ENCODE results near the gene OGDH.

OGDH gene

DNA sequence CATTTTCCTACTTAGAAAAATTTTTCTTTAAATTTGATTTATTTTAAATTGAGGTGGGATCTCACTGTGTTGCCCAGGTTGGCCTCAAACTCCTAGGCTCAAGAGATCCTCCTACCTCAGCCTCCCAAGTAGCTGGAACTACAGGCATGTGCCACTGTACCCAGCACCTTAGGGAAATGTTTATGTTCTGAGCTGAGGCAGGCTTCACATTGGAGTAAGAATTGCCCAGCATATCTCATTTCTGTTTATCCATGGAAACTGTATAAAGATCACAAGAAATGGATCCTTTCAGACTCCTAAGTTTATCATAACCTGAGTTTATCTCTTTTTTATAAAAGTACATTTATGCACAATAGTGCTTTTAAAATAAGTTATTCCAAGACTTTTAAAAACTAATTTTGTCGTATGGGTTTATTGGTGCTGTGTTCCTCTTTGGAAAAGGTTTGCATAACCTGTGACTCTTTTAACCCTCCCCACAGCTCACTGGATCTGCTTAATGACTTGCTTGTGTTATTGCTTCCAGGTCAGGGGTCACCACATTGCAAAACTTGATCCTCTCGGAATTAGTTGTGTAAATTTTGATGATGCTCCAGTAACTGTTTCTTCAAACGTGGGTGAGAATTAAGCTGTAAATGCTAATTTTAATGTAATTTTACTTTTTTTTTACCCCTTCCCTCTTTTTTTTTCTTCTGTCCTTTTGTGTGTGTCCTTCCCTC lies 40.7 kb downstream of the OGDH start:
- no peak overlapping the region for H3K9ac ChIP-seq (ENCODE audit: low read length)
- peaks cover 45% of the 10 kb centered on the region for H3K36me3 ChIP-seq (ENCODE audit: insufficient read depth, low read length)
- H3K9me3 ChIP-seq (ENCODE audit: low read length) = no peaks in the 10 kb centered on the region
- peaks cover 8% of the 10 kb centered on the region for H3K4me1 ChIP-seq (ENCODE audit: insufficient read depth, low read length)
- H3K27me3 ChIP-seq (ENCODE audit: control insufficient read depth in 1 of 2, insufficient read depth in 2 of 2, low read length in 2 of 2) = no peaks in the 10 kb centered on the region
- H3K4me3 ChIP-seq (ENCODE audit: low read depth in 1 of 2, low read length in 2 of 2) = no peak overlapping the region
- H3K27ac ChIP-seq (ENCODE audit: low read depth, low read length) = no peak overlapping the region

GRCh38 chr7:44647981-44648714 lies 41.7 kb downstream of the OGDH start:
- no peak overlapping the region for H3K4me3 ChIP-seq (ENCODE audit: low read depth in 1 of 2, low read length in 2 of 2)
- peaks cover 8% of the 10 kb centered on the region for H3K4me1 ChIP-seq (ENCODE audit: insufficient read depth, low read length)
- H3K27ac ChIP-seq (ENCODE audit: low read depth, low read length) = no peak overlapping the region
- no peaks in the 10 kb centered on the region for H3K27me3 ChIP-seq (ENCODE audit: control insufficient read depth in 1 of 2, insufficient read depth in 2 of 2, low read length in 2 of 2)
- H3K9ac ChIP-seq (ENCODE audit: low read length) = no peak overlapping the region
- H3K36me3 ChIP-seq (ENCODE audit: insufficient read depth, low read length) = peaks cover 45% of the 10 kb centered on the region
- no peaks in the 10 kb centered on the region for H3K9me3 ChIP-seq (ENCODE audit: low read length)

GRCh38 chr7:44650242-44650641 lies 43.8 kb downstream of the OGDH start:
- peaks cover 8% of the 10 kb centered on the region for H3K4me1 ChIP-seq (ENCODE audit: insufficient read depth, low read length)
- peaks cover 50% of the 10 kb centered on the region for H3K36me3 ChIP-seq (ENCODE audit: insufficient read depth, low read length)
- H3K9ac ChIP-seq (ENCODE audit: low read length) = no peak overlapping the region
- no peaks in the 10 kb centered on the region for H3K9me3 ChIP-seq (ENCODE audit: low read length)
- no peak overlapping the region for H3K4me3 ChIP-seq (ENCODE audit: low read depth in 1 of 2, low read length in 2 of 2)
- H3K27me3 ChIP-seq (ENCODE audit: control insufficient read depth in 1 of 2, insufficient read depth in 2 of 2, low read length in 2 of 2) = no peaks in the 10 kb centered on the region
- peak overlapping the region; percentile 38 for H3K27ac ChIP-seq (ENCODE audit: low read depth, low read length)

DNA sequence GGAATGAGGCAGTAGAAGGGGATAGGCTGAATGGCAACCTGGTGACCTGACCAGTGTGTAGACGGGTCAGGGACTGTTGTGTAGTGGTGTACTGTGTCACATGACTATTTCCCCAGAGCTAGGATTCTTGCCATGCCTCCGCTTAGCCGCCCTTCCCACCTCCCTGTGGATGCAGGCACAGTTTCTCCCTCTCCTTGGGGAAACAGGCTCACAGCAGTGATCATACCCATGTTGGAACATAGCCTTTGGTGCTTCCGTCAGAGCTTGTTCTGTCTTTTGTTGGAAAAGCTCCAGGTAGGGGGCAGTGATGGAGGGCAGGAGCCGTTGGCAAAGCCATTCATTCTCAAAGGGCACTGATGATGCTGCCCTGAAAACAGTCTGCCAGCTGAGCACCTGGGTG lies 44.3 kb downstream of the OGDH start:
- no peak overlapping the region for H3K9ac ChIP-seq (ENCODE audit: low read length)

GRCh38 chr7:44652535-44652934 lies 46.1 kb downstream of the OGDH start:
- Histone ChIP-seq H3K9me3 (ENCODE audit: low read length) (no peaks in the 10 kb centered on the region), H3K27me3 (ENCODE audit: control insufficient read depth in 1 of 2, insufficient read depth in 2 of 2, low read length in 2 of 2) (no peaks in the 10 kb centered on the region)

More for the DNA sequence above, 44.3 kb downstream of the OGDH start:
- Histone ChIP-seq H3K4me3 (ENCODE audit: low read depth in 1 of 2, low read length in 2 of 2) (no peak overlapping the region), H3K36me3 (ENCODE audit: insufficient read depth, low read length) (peaks cover 50% of the 10 kb centered on the region), H3K27ac (ENCODE audit: low read depth, low read length) (peak overlapping the region; percentile 38), H3K4me1 (ENCODE audit: insufficient read depth, low read length) (peaks cover 8% of the 10 kb centered on the region), H3K9me3 (ENCODE audit: low read length) (no peaks in the 10 kb centered on the region), H3K27me3 (ENCODE audit: control insufficient read depth in 1 of 2, insufficient read depth in 2 of 2, low read length in 2 of 2) (no peaks in the 10 kb centered on the region)

DNA sequence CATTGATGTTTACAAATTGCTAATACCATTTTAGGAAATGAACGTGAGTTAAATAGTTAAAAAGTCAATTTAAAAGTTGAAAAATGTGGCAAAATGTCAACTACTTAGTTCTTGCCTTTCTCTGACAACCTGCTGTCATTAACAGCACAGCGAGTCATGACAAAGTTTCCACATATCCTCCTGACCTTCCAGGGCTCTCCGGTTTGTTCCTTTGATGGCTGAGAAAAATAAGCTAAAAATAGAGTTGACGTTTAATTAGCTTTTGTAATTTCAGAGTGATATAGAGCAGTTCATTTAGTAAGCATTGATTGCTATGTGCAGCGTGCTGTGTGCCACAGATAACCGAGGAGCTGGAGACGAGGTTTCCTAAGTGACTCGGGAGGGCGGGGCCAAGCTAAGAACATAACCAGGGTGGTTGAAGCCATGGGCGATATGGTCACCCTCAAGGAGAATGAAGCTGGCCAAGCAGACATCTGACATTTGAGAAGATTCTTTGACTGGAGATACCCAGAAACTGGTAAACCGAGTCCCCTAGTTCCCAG lies 47.9 kb downstream of the OGDH start:
- no peak overlapping the region for H3K9ac ChIP-seq (ENCODE audit: low read length)
- peaks cover 42% of the 10 kb centered on the region for H3K36me3 ChIP-seq (ENCODE audit: insufficient read depth, low read length)
- H3K27me3 ChIP-seq (ENCODE audit: control insufficient read depth in 1 of 2, insufficient read depth in 2 of 2, low read length in 2 of 2) = no peaks in the 10 kb centered on the region
- no peaks in the 10 kb centered on the region for H3K9me3 ChIP-seq (ENCODE audit: low read length)
- no peak overlapping the region for H3K4me3 ChIP-seq (ENCODE audit: low read depth in 1 of 2, low read length in 2 of 2)
- peaks cover 8% of the 10 kb centered on the region for H3K4me1 ChIP-seq (ENCODE audit: insufficient read depth, low read length)
- no peak overlapping the region for H3K27ac ChIP-seq (ENCODE audit: low read depth, low read length)

More at GRCh38 chr7:44652535-44652934, 46.1 kb downstream of the OGDH start:
- Histone ChIP-seq H3K9ac (ENCODE audit: low read length) (no peak overlapping the region), H3K4me1 (ENCODE audit: insufficient read depth, low read length) (peaks cover 8% of the 10 kb centered on the region), H3K27ac (ENCODE audit: low read depth, low read length) (no peak overlapping the region), H3K36me3 (ENCODE audit: insufficient read depth, low read length) (peaks cover 58% of the 10 kb centered on the region), H3K4me3 (ENCODE audit: low read depth in 1 of 2, low read length in 2 of 2) (no peak overlapping the region)

GRCh38 chr7:44655341-44655740 lies 48.9 kb downstream of the OGDH start:
- Histone ChIP-seq H3K36me3 (ENCODE audit: insufficient read depth, low read length) (peaks cover 33% of the 10 kb centered on the region), H3K27me3 (ENCODE audit: control insufficient read depth in 1 of 2, insufficient read depth in 2 of 2, low read length in 2 of 2) (no peaks in the 10 kb centered on the region), H3K4me3 (ENCODE audit: low read depth in 1 of 2, low read length in 2 of 2) (no peak overlapping the region), H3K27ac (ENCODE audit: low read depth, low read length) (no peak overlapping the region), H3K4me1 (ENCODE audit: insufficient read depth, low read length) (peaks cover 8% of the 10 kb centered on the region), H3K9me3 (ENCODE audit: low read length) (no peaks in the 10 kb centered on the region), H3K9ac (ENCODE audit: low read length) (no peak overlapping the region)

DNA sequence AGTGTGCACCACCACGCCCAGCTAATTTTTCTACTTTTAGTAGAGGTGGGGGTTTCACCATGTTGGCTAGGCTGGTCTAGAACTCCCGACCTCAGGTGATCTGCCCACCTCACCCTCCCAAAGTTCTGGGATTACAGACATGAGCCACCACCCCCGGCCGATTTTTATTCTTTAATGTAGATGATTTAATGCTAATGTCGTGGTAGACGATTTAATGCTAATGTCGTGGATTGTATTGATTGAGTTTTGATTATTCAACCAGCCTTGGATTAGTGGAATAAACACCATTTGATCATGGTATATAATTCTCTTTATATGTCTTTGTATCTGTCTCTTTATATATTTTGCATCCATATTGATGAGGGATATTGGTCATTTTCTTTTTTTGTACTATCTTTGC lies 52.6 kb downstream of the OGDH start:
- Histone ChIP-seq H3K9me3 (ENCODE audit: low read length) (no peaks in the 10 kb centered on the region), H3K27ac (ENCODE audit: low read depth, low read length) (no peak overlapping the region), H3K27me3 (ENCODE audit: control insufficient read depth in 1 of 2, insufficient read depth in 2 of 2, low read length in 2 of 2) (no peaks in the 10 kb centered on the region), H3K4me3 (ENCODE audit: low read depth in 1 of 2, low read length in 2 of 2) (no peak overlapping the region), H3K4me1 (ENCODE audit: insufficient read depth, low read length) (no peaks in the 10 kb centered on the region), H3K9ac (ENCODE audit: low read length) (no peak overlapping the region), H3K36me3 (ENCODE audit: insufficient read depth, low read length) (peaks cover 34% of the 10 kb centered on the region)

DNA sequence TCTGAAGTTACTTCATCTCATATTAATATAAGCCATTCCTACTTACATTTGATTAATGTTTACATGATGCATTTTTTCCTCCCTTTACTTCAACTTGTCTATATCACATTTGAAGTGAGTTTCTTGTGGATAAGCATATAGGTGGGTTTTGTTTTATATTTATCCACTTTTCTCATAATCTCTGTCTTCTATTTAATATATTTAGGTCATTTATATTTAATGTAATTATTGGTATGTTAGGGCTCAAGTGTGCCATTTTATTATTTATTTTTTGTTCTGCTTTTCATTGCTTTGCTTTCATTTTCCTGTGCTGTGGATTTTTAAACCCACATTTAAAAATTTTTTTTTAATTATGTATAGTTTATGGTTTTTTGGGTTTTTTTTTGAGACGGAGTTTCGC lies 54.8 kb downstream of the OGDH start:
- H3K27ac ChIP-seq (ENCODE audit: low read depth, low read length) = no peak overlapping the region
- no peaks in the 10 kb centered on the region for H3K27me3 ChIP-seq (ENCODE audit: control insufficient read depth in 1 of 2, insufficient read depth in 2 of 2, low read length in 2 of 2)
- H3K36me3 ChIP-seq (ENCODE audit: insufficient read depth, low read length) = peaks cover 29% of the 10 kb centered on the region
- H3K4me3 ChIP-seq (ENCODE audit: low read depth in 1 of 2, low read length in 2 of 2) = no peak overlapping the region
- no peaks in the 10 kb centered on the region for H3K9me3 ChIP-seq (ENCODE audit: low read length)
- H3K9ac ChIP-seq (ENCODE audit: low read length) = no peak overlapping the region
- H3K4me1 ChIP-seq (ENCODE audit: insufficient read depth, low read length) = peaks cover 8% of the 10 kb centered on the region

- Histone ChIP-seq H3K9ac (ENCODE audit: low read length) (no peak overlapping the region), H3K36me3 (ENCODE audit: insufficient read depth, low read length) (peaks cover 40% of the 10 kb centered on the region), H3K4me3 (ENCODE audit: low read depth in 1 of 2, low read length in 2 of 2) (no peak overlapping the region), H3K9me3 (ENCODE audit: low read length) (no peaks in the 10 kb centered on the region), H3K27me3 (ENCODE audit: control insufficient read depth in 1 of 2, insufficient read depth in 2 of 2, low read length in 2 of 2) (no peaks in the 10 kb centered on the region), H3K4me1 (ENCODE audit: insufficient read depth, low read length) (peaks cover 8% of the 10 kb centered on the region), H3K27ac (ENCODE audit: low read depth, low read length) (no peak overlapping the region)
Observed at GRCh38 chr7:44664780-44665461, 58.5 kb downstream of the OGDH start.

GRCh38 chr7:44665531-44666213 lies 59.2 kb downstream of the OGDH start:
- no peak overlapping the region for H3K27ac ChIP-seq (ENCODE audit: low read depth, low read length)
- no peak overlapping the region for H3K9ac ChIP-seq (ENCODE audit: low read length)
- no peaks in the 10 kb centered on the region for H3K9me3 ChIP-seq (ENCODE audit: low read length)
- H3K36me3 ChIP-seq (ENCODE audit: insufficient read depth, low read length) = peaks cover 36% of the 10 kb centered on the region
- no peak overlapping the region for H3K4me3 ChIP-seq (ENCODE audit: low read depth in 1 of 2, low read length in 2 of 2)
- no peaks in the 10 kb centered on the region for H3K27me3 ChIP-seq (ENCODE audit: control insufficient read depth in 1 of 2, insufficient read depth in 2 of 2, low read length in 2 of 2)
- peaks cover 8% of the 10 kb centered on the region for H3K4me1 ChIP-seq (ENCODE audit: insufficient read depth, low read length)
